Myocyte (in vitro differentiated cells): Measurements from ENCODE around the gene FCHO2. TPM values are rescaled to one million over a fixed set of nuclear protein-coding genes. Genes with fewer than 3 reads are reported as not detected.
"Not testable (repeated sequence)": the region's sequence is repeated elsewhere in the genome, so short reads cannot be mapped to it uniquely, and the experiment has no call there.

ENCODE experiments used
- DNase-seq: peaks from one replicate; pipeline ENCODE4 v3.0.0-alpha.2; 2012; ENCODE audit warnings: low read depth
- total RNA-seq: library from RNA; depleted of rRNA; stranded (reverse); fragments of >200 nt; gene quantifications from 2 replicates; pipeline ENCODE4 v1.2.3, GENCODE V29; 2014

The FCHO2 gene
- total RNA-seq, 1 donor from 2014 or later: 14.7 TPM

DNA sequence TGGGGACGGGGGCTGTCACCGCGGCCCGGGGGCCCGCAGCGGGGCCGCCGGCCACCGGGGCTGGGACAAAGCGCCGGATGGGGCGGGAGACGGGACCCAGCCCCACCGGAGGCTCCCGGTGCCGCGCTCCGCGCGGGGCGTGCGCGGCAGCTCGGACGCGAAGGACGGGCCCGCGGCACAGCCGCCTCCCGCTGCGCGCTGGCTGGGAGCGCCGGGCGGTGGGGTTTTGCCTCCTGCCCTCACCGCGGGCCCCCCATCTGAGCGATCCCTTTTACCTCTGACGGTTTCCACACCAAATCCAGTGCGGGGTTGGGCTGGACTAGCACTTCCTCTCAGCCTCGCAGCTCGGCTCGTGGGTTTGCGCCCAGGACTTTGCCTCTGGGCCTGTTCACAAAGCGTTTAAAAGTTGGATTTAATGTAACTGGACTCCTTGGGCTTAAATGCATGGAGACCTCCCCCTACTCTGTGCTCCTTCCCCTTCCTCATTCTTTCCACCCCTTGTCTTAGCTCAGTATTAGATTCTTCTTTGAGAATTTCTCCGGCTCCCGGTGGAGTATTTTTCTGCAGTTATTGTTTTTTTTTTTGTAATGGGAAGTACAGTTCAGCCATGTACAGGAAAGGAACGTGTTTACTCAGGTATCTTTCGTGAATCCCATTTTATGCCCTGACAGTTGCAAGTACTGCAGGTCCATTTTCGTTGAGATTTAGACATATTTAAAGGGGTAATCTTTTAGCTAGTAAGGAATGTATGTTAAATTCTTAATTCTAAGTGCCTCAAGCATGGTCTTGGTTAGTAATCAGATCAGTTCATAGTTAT is 691 bp downstream of the FCHO2 start:
- peak; percentile 59 for DNase-seq

DNA sequence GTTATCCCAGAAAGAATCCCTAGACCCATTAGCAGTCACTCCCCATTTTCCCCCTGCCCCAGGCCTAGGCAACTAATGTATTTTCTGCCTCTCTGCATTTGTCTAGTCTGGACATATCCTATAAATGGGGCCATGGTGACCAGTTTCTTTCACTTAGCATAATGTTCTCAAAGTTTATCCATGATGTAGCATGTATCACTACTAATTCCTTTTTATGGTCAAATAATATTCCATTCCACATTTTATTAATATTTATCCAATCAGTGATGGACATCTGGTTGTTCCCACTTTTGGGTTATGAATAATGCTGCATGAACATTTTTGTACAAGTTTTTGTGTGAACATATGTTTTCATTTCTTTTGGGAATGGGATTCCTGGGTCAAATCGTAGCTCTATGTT is 1.5 kb downstream of the FCHO2 start:
- no peak for DNase-seq

DNA sequence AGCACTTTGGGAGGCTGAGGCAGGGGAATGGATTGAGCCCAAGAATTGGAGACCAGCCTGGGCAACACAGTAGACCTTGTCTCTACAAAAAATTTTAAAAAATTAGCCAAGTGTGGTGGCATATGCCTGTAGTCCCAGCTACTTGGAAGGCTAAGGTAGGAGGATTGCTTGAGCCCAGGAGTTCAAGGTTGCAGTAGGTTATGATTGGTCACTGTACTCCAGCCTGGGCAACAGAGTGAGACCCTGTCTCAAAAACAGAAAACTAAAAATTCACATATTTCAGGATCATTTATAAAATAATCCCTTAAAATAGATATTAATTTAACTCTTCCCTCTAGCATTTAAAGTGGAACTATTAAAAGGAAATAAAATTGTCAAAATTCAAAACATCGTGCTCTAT is 3.4 kb downstream of the FCHO2 start:
- DNase-seq: no peak

DNA sequence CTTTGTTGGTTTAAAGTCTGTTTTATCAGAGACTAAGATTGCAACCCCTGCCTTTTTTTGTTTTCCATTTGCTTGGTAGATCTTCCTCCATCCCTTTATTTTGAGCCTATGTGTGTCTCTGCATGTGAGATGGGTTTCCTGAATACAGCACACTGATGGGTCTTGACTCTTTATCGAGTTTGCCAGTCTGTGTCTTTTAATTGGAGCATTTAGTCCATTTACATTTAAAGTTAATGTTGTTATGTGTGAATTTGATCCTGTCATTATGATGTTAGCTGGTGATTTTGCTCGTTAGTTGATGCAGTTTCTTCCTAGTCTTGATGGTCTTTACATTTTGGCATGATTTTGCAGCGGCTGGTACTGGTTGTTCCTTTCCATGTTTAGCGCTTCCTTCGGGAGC is 18.6 kb downstream of the FCHO2 start:
- not testable (repeated sequence) for DNase-seq

DNA sequence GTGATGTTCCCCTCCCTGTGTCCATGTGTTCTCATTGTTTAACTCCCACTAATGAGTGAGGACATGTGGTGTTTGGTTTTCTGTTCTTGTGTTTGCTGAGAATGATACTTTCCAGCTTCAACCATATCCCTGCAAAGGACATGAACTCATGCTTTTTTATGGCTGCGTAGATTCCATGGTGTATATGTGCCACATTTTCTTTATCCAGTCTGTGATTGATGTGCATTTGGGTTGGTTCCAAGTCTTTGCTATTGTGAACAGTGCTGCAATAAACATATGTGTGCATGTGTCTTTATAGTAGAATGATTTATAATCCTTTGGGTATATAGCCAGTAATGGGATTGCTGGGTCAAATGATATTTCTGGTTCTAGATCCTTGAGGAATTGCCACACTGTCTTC is 21.0 kb downstream of the FCHO2 start:
- not testable (repeated sequence) for DNase-seq

DNA sequence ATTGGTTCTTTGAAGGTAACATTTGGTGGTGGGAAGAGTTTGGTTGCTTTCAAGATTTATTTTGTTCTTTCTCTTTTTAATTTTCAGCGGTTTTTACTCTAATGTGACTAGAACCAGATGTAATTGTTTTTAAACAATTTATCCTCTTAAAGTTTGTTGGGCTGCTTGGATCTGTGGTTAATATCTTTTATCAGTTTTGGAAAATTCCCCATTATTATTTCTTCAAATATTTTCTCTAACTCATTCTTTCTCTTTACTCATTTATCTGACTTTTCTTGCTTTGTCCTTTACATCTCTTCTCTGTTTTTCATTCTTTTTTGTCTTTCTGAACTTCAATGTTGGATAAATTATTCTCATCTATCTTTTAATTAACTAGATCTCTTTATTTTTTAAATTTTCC is 29.9 kb downstream of the FCHO2 start:
- no peak for DNase-seq

DNA sequence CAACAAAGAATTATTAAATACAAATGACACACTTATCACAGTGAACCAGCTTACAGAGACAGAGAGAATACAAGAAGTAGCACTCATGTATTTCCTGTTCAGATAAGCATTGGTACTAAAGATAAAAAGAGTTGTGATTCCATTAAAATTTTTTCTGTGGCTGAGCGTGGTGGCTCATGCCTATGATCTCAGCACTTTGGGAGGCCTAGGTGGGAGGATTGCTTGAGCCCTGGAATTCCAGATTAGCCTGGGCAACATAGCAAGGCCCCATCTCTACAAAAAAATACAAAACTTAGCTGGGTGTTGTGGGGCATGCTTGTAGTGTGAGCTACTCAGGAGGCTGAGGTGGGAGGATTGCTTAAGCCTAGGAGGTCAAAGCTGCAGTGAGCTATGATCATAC is 32.9 kb downstream of the FCHO2 start:
- DNase-seq: no peak

DNA sequence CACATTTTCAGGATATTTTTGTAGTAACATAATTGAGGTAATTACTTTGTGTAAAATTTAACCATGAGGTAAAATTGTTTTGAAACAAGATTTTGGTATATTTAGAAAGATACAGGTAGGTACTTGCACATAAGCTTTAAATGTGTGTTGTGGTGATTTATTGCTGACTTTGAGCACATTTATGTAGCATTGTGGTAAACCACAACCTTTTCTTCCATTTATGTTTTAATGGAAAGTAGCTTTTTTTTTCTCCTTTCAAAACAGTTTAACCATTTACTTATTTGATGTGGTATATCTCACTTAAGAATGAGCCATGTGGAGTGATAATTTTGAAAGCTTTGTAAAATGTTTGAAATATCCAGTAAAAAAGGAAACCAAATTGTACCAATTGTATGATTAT is 35.6 kb downstream of the FCHO2 start:
- no peak for DNase-seq

DNA sequence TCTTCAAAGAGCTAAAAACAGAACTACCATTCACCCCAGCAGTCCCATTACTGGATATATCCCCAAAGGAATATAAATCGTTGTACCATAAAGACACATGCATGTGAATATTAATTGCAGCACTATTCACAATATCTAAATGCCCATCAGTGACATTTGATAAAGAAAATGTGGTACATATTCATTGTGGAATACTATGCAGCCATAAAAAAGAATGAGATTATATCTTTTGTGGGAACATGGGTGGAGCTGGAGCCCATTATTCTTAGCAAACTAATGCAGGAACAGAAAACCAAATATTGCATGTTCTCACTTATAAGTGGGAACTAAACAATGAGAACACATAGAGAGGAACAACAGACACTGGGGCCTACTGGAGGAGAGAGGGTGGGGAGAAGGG is 38.7 kb downstream of the FCHO2 start:
- no peak for DNase-seq

DNA sequence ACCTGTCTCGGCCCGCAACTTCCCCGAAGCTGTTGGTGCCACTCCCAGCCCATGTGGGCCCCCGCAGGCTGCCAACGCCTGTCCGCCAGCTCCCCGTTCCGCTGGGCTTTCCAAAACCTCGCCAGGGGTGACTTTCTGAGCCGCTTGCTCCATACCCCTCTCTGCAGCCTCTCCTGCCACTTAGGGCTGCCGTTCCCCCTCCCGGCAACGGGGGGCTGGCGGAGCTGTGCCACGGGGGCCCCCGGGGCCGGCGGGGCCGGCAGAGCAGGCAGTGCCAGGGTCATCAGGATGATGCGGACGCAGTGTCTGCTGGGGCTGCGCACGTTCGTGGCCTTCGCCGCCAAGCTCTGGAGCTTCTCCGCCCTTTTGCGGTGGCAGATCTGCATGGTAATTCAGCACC is 40.8 kb downstream of the FCHO2 start:
- no peak for DNase-seq

DNA sequence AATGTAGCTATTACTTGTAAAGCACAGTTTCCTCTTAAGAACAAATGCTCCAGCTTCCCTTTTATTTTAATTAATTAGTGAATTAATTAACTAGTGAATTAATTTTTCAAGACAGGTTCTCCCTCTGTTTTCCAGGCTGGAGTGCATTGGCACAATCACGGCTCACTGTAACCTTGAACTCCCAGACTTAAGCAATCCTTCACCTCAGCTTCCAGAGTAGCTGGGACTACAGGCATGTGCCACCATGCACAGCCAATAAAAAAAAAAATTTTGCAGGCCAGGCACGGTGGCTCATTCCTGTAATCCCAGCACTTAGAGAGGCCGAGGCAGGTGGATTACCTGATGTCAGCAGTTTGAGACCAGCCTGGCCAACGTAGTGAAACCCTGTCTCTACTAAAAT is 44.1 kb downstream of the FCHO2 start:
- DNase-seq: no peak

DNA sequence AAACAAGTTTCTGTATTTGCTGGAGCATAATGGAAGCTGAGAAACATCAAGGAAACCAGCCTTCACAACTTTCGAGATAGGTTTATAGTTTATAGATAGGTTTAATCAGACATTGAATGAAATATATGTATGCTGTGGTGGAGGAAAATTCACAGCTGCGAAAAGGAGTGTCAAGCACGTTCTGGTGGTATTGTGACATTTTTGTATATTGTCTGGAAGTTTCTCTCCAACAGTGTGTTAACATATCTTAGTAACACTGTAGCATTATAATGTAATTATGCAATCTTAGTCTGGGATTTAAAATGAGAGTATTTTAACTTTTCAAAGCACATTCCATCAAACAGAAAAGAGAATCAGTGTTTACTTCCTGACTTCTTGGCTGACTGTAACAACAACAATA is 50.0 kb downstream of the FCHO2 start:
- no peak for DNase-seq

DNA sequence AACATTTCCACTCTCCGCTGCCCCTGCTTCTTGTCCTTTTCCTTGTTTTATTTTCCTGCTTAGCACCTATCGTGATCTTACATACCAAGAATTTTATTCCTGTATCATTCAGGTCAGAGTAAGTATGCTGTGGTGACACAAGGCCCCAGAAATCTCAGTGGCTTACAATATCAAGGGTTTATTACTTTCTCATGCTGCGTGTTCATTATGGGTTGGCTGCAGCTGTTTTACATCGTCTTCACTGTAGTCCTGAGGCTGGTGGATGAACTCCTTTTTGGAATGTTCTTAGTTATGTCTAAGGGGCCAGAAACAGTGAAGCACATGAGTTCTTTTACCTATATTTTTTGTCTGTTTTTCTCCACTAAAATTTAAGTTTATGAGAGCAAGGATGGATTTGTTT is 51.2 kb downstream of the FCHO2 start:
- DNase-seq: peak; percentile 53

DNA sequence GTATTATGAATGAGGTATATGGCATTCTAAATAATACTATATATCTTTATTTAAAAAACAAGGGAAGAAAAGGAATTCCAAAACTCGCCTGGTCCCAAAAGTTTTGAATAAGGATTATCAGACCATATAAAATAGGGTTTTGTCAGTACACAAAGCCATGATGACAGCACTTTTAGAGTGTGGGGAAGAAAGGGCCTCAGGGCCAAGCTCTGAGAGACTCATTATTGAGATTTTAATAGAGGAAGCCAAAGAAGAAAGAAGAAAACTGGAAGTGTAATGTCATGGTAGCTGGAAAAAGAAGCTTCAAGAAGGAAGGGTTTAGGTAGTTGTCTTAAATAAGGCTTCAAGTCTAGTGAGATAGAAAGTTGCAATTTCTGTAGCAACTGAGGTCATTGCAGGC is 53.0 kb downstream of the FCHO2 start:
- no peak for DNase-seq

DNA sequence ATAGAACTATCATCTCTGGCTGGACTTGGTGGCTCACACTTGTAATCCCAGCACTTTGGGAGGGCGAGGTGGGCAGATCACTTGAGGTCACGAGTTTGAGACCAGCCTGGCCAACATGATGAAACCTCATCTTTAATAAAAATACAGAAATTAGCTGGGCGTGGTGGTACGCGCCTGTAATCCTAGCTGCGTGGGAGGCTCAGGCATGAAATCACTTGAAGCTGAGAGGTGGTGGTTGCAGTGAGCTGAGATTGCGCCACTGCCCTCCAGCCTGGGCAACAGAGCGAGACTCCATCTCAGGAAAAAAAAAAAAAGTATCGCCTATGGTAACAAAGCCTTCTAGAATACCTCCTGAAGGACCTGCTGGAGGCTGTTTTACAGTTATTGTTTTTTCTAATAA is 55.8 kb downstream of the FCHO2 start:
- DNase-seq: not testable (repeated sequence)

DNA sequence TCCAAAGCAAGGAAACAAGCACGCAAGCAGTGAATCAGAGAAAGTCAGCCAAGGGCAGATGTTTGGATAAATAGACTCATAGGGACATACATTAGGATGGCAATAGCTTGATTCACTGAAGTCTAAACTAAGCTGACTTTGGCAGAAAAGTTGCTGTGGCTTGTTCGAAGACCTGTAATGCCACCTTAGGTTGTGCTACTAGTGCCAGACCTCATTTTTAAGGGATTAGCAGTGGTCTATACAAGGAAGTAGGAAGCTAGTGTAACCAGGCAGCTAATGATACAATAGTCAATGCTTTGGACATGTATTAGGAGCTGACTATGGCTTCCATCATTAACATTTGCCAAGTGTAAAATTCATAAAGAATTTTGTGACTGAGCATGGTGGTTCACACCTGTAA is 63.1 kb downstream of the FCHO2 start:
- DNase-seq: no peak

DNA sequence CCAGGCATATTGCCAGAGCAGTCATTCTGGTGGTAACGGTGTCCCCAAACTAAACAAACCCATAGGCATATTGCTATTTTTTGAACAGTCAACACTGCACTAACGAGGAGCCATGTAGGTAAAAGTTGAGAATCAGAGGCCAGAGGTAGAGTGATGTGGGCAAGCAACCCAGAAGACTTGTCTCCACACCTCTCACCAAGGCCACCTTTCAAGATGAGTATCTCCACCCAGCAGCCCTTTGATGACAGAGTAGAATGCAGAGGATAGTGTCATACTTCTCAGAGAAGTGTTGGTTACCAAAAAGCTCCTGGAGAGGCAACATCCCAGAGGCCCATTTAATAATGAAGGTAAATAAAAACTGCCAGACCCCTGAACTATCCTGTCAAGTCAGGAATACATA is 63.9 kb downstream of the FCHO2 start:
- DNase-seq: no peak

DNA sequence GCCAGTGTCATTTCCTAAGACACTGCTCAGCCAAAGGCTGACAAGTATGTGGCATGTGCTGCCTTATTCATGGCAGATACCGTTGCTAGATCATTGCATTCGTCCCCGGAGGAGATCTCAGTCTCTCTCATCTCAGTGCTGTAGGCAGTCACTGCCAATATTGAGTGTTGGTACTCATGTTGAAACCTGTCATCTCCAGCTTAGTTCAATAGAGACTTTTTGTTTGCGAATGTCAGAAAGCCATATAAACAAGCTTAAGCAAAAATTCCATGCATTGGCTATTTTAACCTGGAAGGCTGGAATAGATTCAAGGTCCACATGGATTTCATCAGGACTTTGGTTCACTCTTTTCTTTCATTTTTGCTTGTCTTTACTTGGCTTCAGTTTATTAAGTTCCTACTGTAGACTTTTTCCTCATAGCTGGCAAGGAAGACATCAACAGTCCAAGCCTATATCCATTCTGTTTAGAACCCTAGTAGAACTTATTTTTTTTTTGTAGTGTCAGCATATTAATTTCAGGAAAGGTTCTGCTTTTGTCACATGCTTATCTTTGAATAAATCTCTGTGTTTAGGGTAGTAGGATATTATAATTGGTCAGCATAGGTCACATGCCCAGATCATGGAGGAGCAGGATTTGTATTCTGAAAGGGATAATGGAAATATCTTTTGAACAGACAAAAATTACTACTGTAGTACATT is 66.8 kb downstream of the FCHO2 start:
- no peak for DNase-seq

DNA sequence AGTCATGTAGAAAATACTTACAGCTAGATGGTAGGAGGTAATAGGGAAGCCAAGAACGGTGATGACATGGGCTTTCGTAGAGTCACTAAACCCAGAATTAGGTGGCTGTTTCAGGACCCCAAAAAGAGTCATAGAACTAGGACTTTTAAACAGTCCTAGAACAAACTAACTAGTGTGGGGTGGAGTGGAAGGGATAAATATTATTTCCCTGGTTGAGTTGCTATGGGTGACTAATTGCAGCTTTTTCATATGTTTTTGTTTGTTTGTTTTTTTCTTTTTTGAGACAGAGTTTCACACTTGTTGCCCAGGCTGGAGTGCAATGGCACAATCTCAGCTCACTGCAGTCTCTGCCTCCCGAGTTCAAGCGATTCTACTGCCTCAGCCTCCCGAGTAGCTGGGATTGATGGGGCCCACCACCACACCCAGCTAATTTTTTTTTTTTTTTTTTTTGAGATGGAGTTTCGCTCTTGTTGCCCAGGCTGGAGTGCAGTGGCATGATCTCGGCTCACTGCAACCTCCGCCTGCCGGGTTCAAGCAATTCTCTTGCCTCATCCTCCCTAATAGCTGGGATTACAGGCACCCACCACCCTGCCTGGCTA is 69.2 kb downstream of the FCHO2 start:
- not testable (repeated sequence) for DNase-seq

DNA sequence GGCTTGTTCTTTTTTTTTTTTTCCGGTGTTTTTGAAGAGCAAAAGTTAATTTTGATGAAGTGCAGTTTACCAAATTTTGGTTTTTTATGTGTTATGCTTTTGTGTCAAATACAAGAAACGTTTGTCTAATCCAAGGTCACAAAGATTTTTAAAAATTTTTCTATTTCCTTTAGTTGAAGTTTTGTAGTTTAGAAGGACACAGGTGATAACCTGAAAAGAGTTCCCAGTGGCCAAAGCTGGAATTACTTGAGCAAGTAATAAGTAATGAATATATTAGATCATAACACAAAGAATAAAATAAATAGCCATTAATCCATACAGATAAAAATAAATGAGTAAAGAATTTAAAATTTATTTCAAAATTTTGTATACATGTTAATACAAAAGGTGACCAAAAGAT is 71.5 kb downstream of the FCHO2 start:
- DNase-seq: no peak

DNA sequence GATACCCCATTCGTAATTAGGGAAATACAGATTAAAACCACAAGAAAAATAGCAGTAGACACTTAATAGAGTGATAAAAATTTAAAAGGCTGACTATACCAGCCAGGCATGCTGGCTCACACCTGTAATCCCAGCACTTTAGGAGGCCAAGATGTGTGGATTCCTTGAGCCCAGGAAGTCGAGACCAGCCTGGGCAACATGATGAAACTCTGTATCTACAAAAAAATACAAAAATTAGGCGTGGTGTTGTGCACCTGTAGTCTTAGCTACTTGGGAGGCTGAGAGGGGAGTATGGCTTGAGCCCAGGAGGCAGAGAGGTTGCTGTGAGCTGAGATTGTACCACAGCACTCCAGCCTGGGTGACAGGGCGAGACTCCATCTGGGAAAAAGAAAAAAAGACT is 72.0 kb downstream of the FCHO2 start:
- no peak for DNase-seq

DNA sequence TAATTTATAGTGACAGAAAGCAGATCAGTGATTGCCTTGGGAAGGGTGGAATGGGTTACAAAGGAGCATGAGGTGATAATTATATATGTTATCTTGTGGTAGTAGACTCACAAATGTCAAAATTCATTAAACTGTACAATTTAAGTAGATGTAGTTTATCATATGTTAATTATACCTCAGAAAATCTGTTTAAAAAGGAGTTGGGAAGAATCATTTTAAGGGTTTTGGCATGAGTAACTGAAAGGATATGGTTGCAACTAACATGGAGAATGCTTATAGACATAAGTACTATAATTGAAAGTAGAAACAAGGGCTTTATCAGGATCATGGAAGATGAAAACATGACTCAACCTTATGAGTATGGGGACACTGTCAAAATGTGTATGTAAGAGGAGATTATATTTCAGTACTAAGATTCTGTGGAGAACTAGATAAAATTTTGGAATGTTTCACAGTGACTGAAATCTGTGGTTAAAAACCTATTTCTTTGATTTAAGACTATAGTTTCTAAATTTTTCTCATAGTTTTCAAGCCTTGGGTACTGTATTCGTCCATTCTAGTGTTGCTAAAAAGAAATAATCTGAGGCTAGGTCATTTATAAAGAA is 73.3 kb downstream of the FCHO2 start:
- DNase-seq: no peak
